NCI-H2196 treated with DMSO at 0.1 percent for 48 hours (cell line): ENCODE measurements around the gene KRT79.
"Not testable (repeated sequence)": the region's sequence is repeated elsewhere in the genome, so short reads cannot be mapped to it uniquely, and the experiment has no call there.

ENCODE experiments used
- DNase-seq: peaks from one replicate; lab custom pipeline; 2025; ENCODE audit not compliant: unreplicated experiment; lab: John Stamatoyannopoulos, UW

Gene KRT79

DNA sequence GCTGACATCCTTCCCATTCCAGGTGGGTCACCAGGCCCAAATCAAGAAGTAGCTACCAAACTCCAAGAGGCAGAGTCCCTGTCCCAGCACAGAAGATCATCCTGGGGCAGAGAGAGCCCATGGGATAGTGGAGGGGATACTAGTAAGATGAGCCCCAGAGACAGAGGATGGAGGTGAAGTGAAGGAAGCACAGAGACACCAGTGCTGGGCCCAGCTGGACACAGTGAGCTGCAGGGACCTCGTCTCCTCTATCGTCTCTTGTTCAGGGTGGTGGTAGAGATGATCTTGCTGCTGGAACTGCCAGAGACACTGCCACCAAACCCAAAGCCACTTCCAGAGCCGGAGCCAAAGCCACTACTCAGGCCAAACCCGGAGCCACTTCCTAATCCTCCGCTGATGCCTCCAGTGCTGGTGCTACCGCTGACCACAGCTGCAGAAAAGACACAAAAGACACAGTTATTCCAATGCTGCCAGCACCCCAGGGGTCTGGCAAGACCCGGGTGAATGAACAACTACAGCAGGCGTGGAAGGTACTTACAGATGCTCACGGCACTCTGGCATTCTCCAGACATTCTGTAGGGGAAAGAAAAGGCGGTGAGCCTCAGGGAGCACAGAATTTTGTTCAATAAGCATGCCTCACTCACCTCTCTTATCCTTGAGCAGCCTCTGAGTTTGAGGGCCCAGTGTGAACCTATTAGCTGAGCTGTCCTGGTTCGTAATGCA is 27.1 kb downstream of the KRT79 start:
- DNase-seq: no peak

DNA sequence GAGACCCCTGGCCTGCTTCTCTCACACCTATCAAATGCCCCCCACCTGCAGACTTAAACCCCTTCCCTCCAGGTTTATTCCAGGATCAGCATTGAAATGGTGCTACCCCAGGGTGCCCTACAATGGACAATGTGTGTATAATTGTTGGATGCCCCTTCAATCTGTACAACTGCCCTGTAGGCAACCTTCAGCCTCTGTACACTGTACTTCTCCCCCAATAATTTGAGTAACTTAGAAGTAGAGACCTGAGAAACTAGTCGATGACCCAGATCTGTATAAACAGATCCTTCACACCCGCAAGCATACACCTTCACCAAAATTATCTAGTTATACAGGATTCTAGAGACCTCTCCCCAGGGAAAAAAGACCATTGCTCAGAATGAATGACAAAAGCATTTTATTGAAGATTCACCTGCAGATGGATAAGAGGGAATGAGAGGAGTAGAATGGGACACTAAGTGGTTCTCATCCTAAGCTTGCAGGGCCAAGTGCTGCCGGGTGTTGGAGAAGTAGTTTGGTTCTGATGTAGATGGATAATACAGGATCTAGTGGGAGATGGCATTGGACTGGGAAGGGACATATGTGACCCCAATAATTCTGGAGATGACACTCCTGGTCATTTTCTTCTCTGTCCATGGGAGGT is 27.8 kb downstream of the KRT79 start:
- DNase-seq: no peak

GRCh38 chr12:52805739-52806138 is 28.4 kb downstream of the KRT79 start:
- no peak for DNase-seq

GRCh38 chr12:52805000-52805399 is 29.1 kb downstream of the KRT79 start:
- no peak for DNase-seq

- no peak for DNase-seq
Measured at GRCh38 chr12:52802442-52802841, 31.7 kb downstream of the KRT79 start.

DNA sequence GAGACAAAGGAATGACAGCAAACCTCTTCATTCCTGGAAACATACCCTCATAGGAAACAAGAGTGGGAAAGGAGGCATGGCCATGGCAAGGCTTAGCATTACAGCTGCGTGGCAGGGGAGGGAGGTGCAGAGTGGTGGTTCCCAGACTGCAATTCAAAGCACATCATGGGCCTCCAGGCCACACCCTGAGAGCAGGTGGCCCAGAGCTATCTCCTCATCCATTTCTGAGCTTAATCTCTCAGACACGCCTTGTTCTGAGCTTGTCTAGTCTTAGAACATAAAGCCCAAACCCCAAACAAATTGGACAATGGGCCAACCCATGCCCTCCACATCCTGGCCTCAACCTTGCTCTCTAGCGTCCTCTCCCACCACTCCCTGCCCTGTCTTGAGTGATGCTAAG is 32.3 kb downstream of the KRT79 start:
- DNase-seq: no peak

- DNase-seq: no peak
Measured at GRCh38 chr12:52800259-52800917, 33.7 kb downstream of the KRT79 start.

DNA sequence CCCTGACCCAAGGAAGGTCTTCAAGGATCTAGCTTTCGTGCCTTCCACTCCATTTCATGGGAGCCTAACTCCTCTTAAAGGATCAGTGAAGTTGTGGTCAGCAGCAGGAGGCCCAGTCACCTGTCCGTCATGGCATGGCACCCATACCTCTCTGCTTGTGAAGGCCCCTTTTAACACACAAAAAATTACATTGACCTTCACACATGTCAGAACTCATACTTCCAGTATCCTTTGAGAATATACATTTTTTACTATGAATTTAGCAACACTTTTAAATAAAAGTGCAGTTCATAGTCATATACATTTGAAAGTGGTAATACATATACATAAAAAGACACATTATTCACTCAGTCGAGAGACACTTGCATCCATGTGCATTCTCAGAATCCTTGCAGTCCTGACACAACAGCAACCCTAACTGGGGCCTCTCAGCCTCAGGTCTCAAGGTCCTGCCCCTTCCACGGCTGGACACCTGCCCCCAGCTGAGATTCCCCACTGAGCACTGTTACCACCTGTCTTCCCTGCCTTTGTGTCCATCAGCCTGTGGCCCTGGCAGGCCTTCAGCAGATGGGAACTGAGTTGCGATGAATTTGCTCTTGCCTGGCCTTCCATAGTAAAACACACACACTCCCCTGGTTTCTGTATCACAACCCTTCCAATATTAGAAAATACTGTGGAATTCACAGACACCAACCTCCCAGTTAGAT is 34.5 kb downstream of the KRT79 start:
- DNase-seq: no peak

DNA sequence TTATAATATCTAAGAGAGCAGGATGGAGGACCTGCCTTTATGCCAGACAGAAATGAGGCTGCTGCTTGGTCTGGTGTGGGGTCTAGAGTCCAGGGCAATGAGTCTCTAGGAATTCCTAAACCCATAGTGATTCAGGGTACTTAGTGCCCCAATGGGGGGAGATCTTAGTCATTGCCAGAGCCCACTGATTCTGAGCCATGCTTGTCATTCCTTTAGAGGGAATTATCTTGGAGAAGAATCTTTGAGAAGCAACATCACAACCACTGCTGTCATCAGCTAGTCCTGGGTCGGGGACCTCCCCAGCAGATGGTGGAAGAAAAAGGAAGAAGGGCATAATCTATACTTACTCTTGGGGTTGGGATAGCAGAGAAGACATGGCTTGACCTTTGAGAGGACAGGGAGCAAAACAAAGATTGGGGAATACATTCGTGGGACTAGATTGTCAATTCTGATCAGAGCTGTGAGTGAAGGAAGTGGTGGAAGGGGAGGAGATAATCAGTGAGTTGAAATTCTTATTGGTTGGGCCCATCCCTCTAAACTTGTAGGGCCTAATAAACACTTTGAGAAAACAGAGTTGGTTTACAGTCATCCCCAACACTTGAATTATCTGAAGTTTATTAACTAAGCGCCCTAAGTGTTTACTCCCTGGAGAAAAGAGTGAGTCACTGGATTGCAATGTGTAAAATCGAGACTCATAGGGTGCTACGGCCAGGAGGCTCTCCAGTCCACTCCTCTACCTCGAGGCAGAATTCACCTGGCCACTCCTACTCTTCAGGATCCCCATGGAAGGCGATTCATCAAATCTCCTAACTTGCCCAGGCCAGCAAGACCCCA is 35.2 kb downstream of the KRT79 start:
- no peak for DNase-seq

GRCh38 chr12:52798003-52798670 is 36.0 kb downstream of the KRT79 start:
- no peak for DNase-seq

DNA sequence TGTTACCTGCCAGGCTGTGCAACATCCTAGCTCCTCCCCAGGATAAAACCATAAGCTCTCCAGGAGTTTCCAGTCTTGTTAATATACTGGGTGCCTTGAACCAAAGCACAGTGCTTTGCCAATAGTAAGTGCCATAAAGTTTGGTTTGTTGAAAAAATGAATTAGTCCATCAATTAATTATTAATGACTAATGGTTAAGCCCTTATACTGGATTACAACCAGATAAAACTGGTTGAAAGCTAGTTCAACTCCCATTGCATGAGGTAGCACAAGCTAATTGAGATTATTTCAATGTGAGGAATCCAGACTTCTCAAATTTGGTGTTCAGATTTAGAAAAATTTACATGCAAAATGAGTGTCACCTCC is 36.6 kb downstream of the KRT79 start:
- no peak for DNase-seq

GRCh38 chr12:52796839-52797528 is 37.1 kb downstream of the KRT79 start:
- no peak for DNase-seq

GRCh38 chr12:52796429-52796794 is 37.7 kb downstream of the KRT79 start:
- DNase-seq: no peak

- no peak for DNase-seq
Measured at GRCh38 chr12:52795694-52796428, 38.2 kb downstream of the KRT79 start, which contains the start of gene KRT3. TSS of gene KRT3 (minus strand) at chr12:52796117. CDS start at chr12:52796042, 75 bp downstream.

DNA sequence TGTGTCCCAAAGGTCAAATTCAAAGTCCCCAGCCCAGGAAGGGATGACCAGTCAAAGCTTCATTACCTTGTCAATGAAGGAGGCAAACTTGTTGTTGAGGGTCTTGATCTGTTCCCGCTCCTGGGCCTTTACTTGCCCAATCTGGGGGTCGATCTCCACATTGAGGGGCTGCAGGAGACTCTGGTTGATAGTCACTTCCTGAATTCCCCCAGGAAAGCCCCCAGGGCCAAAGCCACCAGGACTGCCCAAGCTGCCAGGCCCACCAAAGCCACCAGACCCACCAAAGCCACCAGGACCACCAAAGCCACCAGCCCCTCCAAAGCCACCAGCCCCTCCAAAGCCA is 38.8 kb downstream of the KRT79 start:
- DNase-seq: not testable (repeated sequence)

GRCh38 chr12:52794479-52795331 is 39.4 kb downstream of the KRT79 start:
- DNase-seq: no peak

- DNase-seq: no peak
Measured at GRCh38 chr12:52792185-52793029, 41.7 kb downstream of the KRT79 start.
